CD4-positive, alpha-beta T cell treated with Interleukin-4 for 1 hour (primary cell): ENCODE measurements around the gene OR6N2.

Source experiments
- DNase-seq, 2 donors: peaks; one replicate each; pipeline ENCODE4 v3.0.0-alpha.2; 2020 to 2022

The OR6N2 gene

GRCh38 chr1:158781104-158781503, at the start of gene OR6N2:
TSS of gene OR6N2 (minus strand) at chr1:158781204. CDS start at chr1:158777635, 3,569 bp downstream.
- no peak for DNase-seq

- no peak for DNase-seq
These were observed 49.2 kb upstream of the OR6N2 start for GRCh38 chr1:158830074-158830677.

DNA sequence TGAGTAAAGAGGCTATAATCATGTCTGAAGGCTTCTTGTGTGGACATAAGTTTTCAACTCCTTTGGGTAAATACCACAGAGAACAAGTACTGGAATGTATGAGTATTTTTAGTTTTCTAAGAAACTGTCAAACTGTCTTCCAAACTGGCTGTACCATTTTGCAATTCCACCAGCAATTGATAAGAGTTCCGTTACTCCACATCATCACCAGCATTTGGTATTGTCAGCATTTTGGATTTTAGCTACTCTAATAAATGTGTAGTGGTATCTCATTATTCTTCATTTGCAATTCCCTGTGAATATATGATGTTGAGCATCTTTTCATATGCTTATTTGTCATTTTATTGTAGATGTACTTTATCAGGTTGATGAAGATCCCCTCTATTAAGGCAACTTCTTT, 40.7 kb upstream of the OR6N2 start:
- DNase-seq: no peak

DNA sequence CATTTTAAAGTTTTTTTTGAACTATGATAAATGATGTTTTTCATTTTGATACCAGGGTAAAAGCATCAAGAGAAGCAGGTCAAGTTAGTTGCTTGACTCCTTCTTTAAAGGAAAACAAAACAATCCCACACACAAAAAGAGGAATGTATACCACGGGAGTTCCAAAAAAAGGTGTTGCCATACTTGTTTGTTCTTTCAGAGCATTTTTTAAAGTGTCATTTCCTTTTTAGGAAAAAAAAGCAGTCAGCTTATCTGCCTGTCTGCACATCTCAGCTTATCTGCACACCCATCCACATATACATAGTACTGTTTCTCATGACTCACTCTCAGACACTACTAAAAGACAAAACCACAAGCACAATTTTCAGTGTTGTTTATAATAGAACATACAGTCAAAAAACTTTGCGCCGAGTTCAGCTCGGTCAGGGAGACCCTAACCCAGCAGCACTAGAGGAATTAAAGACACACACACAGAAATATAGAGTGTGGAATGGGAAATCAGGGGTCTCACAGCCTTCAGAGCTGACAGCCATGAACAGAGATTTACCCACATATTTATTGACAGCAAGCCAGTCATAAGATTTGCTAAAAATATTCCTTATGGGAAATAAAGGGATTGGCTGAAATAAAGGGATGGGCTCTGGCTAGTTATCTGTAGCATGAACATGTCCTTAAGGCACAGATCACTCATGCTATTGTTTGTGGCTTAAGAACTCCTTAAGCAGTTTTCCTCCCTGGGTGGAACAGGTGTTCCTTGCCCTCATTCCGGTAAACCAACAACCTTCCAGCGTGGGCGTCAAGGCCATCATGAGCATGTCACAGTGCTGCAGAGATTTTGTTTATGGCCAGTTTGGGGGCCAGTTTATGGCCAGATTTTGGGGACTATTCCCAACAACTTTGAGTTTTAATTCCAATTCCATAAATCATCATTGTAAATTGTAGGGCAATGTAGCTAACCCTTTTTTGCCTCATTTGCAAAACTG, 38.7 kb upstream of the OR6N2 start:
- peak in 1 of 2 donors; percentile 38 for DNase-seq

GRCh38 chr1:158818975-158819431, 38.0 kb upstream of the OR6N2 start:
- no peak for DNase-seq

GRCh38 chr1:158818560-158818959, 37.6 kb upstream of the OR6N2 start:
- no peak for DNase-seq

DNA sequence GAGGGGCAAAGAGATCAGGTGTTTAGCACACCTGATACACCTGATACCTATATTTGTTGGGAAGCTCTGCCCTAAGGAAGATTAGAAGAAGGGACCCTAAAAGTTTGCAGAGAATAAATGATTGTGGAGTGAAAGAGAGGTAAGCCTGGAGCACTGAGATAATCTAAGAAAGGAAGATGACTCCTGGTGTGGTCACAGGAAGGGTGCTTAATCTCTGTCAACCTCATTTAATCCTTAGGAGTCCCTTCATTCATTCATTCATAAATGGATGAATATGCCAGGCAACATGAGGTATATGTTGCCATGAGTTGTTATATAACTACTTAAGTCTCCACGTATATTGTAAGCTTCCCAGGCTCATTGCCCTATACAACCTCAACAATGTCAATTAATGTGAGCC, 34.0 kb upstream of the OR6N2 start:
- DNase-seq: no peak

- DNase-seq: no peak
These were observed 32.2 kb upstream of the OR6N2 start for GRCh38 chr1:158813164-158813563.

GRCh38 chr1:158812336-158812735, 31.3 kb upstream of the OR6N2 start:
- no peak for DNase-seq

DNA sequence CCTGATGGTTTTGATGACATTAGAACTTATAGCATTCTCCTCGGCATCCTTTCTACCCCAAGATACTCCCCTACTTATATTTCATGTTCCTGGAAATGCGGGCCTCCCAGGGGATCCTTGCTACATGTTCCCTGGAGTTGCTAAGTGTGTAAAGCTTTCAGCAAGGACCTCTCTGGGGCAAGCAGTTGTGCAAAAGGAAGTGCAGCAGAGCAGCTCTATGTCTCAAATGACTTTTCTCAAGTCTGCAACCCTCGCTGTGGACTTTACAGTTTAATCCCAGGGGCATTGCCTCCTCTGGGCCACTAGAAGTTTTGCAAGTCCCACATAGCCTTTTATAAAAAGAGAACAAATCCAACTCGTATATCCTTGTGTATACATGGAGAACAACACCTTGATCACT, 29.3 kb upstream of the OR6N2 start:
- DNase-seq: no peak

DNA sequence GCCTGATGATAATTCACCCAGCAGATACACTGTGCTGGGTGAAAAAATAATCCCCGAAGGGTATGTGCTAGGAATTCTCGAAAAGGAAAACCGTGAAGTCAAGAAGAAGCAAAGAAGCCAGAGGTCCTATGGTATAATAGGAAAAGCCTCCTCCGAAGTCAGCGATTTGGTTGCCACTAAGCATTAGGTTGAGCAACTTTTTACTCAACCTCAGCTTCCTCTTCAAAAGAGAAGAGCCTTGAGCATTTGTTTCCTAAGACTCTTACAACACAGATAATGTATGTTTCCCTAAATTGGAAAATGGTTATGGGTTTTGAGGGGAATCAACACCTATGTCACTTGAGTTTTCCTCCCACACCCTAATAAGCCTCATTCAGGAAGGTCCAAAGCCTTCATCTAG, 28.9 kb upstream of the OR6N2 start:
- no peak for DNase-seq

DNA sequence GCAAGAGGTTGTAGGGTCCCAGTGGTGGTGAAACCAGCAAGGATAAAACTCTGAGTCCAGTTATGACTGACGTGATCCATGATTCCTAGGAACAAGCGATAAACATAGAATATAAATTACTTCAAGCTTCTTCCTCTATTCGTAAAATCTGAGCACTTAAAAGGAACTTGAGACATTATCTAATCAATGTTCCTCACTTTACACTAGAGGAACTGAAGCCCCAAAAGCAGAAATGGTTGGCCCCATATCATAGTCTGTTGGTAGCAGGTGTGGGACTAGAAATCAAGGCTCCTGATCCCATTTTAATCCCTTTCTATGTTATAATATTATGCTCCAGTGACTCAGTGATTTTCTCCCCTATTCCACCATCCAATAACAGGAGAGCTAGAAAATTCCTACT, 28.3 kb upstream of the OR6N2 start:
- no peak for DNase-seq

DNA sequence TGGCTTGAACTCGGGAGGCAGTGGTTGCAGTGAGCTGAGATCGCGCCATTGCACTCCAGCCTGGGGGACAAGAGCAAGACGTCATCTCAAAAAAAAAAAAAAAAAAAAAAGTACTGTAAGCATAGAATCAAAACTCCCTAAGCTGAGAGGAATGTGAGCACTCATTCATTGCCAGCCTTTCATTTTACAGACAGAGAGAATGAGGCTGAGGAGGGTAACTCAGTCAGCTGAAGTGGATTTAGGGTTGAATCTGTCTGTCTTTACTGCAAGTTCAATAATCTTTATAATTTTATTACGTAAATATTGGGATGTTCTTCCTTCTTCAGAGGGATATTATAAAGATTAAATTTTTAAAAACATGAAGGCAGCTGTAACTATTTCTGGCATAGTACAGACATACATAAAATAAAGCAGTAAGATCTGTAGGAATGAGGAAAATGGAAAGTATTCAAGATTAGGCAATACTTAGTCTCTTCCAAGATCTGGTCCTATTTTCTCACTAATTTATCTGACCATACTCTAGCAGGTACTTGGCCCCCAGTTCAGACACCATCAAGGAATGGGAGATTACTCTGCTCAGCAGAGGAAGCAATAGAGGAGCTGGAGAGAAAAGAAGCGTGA, 26.0 kb upstream of the OR6N2 start:
- no peak for DNase-seq

DNA sequence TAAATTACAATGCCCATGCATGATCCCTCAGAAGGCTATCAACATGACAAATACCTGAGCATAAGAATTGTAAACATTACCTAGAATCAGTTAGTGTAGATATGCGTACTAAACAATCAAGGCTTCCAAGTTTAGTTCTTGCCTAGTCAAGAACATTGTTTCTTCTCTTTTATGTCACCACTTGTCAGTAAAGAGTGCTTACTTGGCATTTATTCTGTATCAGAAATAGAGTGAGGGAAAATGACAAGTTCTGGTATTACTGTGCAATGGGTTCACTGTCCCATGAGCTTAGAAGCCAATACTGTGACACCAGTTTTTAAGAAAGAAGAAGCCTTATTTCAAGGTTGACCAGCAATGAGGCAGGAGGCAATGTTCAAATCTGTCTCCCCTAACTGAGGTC, 22.7 kb upstream of the OR6N2 start:
- DNase-seq: no peak

DNA sequence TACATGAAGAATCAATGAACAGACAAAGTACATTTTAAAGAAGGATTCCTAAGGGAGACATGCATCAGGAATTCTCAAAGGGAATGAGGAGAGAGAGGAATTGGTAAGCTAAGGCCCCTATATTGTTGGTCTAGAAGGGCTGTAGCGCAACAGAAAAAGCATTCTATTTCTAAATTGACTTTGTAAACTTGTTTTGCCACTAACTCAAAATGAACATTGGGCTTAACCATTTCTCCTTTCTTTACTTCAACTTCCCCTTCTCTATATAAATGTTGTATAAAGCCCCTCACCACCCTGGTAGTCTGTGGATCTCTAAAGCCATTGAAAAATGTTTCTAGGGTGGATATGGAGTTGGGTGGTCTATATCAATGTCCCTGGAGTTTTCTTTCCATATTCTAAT, 20.4 kb upstream of the OR6N2 start:
- no peak for DNase-seq

DNA sequence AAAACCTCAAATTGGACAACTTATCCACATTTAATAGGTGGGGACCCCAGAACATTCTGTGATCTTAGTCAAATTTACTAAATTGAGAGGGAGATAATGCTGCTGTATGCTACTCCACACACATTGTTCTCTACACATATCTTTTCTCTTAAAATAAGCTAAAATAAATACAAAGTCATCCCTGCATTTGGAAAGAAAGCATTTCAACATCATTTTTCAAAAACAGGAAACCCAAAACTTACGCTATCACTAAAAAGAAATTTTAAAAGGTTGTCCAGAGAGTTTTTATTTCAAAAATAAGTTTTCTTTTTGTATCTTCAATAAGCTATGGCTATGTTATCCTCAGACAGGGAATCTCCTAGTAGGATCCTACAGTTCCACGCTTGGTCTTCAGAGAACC, 19.5 kb upstream of the OR6N2 start:
- DNase-seq: no peak

DNA sequence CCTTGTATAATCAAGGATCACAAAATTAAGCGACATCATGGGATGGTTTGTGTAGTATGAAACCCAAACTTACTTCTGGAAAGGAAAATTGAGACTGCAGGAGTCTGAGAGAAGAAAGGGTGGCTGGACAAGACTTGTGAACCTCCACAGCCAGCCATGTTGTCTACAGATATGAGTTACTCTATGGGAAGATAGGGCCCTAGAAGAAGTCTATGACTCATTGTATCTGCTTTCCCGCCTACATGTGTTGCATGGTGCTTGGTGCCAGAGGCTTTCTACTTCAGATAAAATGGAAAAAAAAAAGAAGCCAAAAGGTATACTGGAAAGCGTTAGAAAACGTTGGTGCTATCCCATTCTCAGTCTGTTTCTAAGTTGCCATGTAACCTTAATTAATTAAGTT, 18.7 kb upstream of the OR6N2 start:
- no peak for DNase-seq

DNA sequence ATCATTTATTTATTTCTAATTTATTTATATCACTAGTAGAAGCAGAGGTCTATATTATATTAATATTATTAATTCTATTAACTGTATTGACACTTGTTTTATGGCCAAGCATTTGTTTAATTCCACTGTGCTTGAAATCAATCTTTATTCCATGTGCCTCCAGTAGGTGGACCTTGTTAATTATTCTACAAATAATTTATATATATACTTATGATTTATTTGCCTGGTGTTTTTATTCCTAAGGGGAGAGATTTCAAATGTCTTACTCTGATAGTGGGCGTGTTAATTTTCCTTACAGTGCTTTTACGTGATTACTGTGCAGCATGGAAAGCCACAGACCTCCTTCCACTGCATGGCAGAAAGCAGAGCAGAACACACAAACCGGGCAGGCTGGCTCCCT, 17.5 kb upstream of the OR6N2 start:
- peak in 1 of 2 donors; percentile 18 for DNase-seq

- DNase-seq: no peak
These were observed 13.2 kb upstream of the OR6N2 start for GRCh38 chr1:158794247-158794646.

GRCh38 chr1:158793604-158794003, 12.6 kb upstream of the OR6N2 start:
- DNase-seq: peak; percentile 39 to 46

DNA sequence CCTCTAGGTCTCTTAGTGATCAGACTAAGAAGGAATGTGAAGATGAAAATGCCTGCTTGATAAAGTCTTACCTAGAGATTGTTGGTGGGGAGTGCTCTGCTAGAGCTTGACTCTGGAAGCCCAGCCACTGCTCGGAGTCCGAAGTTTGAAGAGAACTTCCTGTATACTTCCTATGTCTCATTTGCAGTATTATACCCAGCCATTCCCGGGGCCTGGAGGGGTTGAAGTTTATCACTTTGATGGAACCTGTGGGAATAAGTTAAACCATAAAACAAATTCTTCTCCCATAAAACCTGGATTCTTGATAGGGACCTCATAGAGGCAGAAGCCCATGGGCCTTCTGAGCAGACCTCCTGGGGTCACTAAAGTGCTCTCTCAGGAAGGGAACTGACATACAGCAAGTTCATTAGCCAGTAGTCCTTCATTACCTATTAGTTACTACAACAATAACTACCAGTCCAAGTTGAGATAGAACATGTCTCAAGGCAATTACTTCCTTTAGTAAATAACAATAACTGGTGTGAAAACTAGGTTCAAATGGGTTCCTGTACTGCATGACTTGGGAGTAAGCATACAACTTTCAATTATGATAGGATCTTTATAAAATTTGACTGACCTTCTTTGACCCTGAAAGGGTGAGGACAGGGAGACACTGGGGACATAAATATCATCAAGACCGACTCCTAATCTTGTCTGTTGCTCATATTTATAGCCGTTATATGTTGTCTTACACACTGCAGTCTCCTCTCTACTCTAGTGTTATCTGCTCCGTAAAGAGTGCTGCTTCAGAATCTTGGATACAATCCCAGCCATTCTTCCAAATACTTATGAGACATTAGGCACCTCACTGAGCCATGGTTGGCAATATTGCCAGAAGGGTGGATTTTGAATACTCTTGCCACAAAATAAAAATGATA, 8.8 kb downstream of the OR6N2 start, which contains the start of gene OR6N1:
OR6N1 (minus strand) TSS at position 246 of the 917 bp plus-strand sequence. CDS start 5,513 bp downstream, outside the sequence.
- no peak for DNase-seq

DNA sequence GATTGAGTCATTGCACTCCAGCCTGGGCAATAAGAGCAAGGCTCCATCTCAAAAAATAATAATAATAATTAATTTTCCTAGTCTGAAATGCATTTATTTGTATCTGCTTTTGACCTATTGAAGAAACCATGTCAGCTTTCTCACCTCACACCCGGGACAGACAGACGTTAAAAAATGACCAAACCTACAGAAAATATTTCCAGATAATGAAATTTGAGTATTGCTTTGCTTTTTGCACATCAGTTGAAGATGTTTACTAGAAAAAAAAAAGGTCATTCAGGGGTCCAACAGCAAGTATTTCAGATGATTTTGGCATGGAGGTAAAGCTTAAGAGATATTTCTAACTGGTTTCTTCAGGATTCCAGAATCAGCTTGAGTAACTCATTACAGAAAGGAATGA, 26.6 kb downstream of the OR6N2 start, which contains the start of gene OR6K6:
OR6K6 (plus strand) TSS at position 301 of the 400 bp plus-strand sequence. CDS start 168 bp downstream, outside the sequence.
- no peak for DNase-seq
